GM21529 (cell line): Measurements from ENCODE around the gene TNNT3.

Source experiments
- ATAC-seq: cut with Tn5 transposase; IDR thresholded peaks from one replicate; pipeline ENCODE4 v1.9.1; 2021; ENCODE audit not compliant: unreplicated experiment

The TNNT3 gene

GRCh38 chr11:1921574-1922141 lies 2.2 kb downstream of the TNNT3 start:
- no peak for ATAC-seq

DNA sequence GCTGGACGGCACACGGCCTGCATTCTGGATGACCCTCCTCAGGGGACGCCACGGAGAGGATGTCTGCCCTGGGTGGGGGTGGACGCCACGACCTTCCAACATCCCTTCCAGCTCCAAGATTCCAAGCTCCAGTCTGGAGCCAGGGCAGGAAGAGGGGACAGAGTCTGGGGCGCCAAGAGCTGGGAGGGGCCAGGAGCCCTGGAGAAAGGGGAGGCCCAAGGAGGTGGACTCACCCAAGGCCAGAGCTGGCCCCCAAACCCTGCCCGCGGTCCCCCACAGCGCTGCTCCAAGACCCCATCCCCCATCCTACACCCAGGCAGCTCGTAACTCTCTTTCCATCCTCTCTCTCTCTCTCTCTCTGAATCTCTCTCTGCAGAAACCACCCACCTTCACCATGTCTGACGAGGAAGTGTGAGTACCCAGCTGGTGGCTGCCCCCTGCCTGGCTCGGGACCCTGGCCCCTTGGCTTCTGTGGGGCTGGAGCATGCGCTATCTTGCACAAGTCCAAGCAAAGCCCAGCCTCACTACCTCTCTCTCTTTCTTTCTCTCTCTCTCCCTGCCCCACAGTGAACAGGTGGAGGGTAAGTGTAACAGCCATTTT lies 3.1 kb downstream of the TNNT3 start:
- ATAC-seq, result no peak

GRCh38 chr11:1923201-1923956 lies 3.9 kb downstream of the TNNT3 start:
- no peak for ATAC-seq

DNA sequence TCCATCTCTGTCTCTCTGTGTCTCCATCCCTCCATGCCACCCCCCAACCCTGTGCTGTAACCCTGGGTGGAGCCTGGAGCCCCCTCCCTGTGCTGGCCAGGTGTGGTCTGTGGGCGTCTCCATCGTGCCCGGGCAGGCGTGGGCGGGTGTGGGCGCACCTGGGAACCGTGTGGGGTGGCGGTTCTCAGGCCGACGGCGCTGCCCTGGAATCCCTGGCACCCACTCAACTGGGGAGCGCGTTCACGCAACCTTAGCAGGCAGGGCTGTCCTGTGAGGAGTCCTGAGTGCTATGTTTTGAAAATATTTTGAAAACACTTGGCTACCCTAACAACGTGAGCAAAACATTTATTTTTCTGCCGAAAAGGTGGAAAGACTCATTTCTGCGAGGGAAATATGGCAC lies 4.7 kb downstream of the TNNT3 start:
- no peak for ATAC-seq

DNA sequence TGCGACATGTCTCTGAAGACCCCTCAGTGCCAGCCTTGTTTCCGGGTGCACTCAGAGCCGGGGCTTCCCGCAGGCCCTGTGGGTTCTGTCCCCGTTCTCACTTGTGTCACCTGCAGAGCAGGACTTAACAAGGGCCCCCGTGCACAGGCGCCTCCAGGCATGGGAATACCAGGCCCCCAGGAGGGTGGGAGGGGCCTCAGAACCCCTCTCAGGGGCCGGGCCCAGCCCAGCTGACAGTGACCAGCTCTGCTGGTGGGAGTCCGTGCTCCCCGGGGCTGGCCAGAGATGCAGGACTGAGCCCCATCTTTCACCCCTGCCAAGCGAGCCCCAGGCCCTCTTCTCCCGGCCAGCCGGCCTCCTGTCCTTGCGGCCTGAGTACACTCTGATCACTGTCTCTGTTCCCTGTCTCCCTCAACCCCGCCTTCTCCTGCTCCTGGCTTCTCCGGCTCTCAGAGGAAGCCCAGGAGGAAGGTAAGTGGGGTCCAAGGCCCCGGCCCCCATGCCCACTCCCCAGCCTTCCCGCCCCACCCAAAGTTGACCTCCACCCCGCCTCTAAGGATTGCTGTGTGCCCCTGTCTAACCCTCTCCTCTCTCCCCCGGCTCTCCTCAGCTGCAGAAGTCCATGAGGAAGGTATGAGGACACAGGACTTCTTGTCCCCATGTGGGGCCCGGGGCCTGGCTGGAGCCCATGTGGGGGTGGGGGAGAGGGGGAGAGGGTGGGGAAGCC lies 5.3 kb downstream of the TNNT3 start:
- no peak for ATAC-seq

- no peak for ATAC-seq
Observed at GRCh38 chr11:1925373-1926155, 6.1 kb downstream of the TNNT3 start.

DNA sequence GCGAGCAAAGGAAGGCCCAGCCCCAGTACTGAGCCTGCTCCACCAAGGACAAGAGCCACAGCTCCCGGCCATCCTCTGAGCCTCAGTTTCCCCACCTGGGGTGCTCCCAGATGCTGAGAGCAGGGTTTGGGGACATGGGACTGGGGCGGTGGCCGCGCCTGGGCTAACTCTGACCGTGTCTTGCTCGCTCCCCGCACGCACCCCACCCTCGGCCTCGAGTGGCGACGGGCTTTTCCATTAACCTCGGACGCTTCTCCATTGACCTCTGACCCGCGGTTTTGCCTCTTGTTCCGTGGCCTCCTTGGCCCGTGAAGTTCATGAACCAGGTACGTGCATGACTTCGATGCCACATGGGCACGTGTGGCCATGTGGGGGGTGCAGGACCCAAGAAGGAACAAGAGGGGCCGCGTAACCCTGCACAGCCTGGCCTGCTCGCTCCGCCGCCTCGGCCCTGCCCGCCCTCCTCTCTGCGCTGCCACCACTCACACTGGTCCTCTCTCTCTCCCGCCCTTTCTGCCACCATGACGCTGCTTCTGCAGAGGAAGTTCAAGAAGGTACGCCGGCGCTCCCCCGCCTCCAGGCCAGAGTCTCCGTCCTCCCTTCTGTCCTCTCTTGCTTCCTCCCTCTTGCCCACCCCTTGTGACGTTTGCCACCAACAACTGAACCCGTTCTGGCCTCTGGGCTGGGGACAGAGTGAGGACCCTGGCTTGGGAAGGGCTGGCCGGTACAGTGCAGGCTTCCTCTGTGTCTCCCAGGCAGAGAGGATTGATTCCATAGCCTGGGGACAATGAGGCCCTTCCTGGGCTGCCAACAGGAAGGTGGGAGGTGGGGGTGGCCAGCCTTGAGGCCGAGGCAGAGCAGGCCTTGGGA lies 6.9 kb downstream of the TNNT3 start:
- ATAC-seq, result no peak

- ATAC-seq, result no peak
Observed at GRCh38 chr11:1927026-1927847, 7.7 kb downstream of the TNNT3 start.

DNA sequence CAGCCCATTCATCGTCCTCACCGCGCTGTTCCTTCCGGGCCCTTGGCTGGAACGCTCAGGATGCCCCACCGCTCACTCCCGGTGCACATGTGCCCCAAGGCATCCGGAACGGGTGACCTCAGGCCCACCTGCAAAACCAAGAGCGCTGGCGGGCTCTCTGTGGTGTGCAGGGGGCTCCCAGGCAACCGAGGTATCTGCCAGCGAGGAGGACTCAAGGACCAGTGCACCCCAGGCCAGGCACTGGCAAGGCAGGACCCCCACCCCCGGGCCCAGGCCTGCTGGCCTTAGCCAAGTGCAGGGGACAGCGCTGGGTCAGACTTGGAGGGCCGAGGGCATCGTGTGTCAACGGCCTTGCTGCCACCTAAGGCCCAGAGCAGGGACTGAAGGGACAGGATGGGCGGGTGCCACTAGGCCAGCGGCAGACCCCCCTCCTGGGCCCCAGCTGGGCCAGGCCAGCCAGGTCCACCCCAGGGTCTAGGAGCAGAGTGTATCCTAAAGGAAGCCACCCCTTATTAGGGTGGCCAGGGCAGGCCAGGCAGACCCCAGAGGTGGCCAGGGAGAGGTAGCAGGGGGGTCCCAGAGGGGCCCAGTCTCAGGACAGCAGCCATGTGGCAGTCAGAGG lies 8.5 kb downstream of the TNNT3 start:
- ATAC-seq, result no peak

DNA sequence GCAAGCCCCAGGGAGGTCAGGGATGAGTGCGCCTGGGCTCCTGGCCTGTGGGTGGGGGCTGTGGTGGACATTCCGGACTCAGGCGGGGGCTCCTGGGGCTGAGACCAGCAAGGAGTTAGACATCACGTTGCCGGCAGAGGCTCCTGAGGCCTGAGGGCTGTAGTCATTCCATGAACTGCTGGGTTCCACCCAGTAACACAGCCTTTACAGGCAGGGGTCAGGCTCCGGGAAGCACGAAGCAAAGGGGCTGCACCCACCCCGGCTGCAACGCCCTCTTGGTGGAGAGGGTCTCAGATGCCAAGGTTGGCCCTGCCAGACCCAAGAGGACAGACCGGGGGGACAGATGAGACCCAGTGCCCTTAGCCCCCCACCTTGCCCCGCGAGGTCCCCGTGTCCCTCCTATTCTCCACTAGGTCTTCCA lies 9.0 kb downstream of the TNNT3 start:
- no peak for ATAC-seq

DNA sequence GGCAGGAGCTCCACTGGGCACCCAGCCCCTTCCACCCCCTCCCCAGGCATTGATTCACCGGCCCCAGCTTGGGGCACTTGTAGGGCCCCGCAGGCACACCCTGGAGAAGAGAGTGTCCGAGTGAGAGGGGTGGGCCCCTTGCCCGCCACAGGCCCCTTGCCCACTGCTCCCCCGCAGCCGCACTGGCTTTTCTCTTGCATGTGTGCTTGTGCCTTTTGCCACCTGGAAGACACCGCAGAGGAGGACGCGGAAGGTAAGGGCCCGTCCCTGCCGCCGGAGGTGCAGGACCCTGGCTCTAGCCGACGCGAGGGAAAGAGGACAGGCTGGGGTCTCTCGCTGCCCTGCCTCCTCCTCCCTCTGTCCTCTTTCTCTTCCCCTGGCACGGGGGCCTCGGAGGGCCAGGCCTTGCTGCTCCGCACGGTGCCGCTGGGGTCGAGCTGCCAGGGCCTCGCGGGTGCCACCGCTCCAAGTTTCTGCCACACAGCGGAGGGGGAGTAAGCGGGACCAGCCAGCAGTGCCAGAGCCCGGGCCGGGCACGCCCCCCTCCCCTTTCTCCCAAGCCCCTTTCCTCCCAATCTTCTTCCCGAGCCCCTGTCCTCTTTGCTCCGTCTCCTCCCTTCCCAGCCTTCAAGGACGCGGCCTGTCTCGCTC lies 9.5 kb downstream of the TNNT3 start:
- no peak for ATAC-seq

- no peak for ATAC-seq
Observed at GRCh38 chr11:1929621-1930461, 10.3 kb downstream of the TNNT3 start.

DNA sequence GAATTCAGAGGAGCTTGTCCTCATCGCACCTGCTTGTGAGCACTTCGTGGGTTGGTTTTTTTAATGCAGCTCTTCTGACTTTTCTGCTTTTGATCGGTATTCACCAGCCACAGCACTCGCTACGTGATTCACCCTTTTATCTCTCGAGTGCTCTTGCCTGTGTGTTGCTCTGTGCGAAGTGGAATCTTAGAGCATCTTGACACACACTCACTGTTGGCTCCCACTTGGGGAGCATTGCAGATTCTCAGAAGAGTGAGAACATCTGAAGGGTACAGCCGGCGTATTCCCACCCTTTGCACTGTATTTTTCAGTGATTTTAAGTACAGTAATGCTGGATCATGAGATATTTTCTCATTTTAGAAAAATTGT lies 10.9 kb downstream of the TNNT3 start:
- no peak for ATAC-seq

DNA sequence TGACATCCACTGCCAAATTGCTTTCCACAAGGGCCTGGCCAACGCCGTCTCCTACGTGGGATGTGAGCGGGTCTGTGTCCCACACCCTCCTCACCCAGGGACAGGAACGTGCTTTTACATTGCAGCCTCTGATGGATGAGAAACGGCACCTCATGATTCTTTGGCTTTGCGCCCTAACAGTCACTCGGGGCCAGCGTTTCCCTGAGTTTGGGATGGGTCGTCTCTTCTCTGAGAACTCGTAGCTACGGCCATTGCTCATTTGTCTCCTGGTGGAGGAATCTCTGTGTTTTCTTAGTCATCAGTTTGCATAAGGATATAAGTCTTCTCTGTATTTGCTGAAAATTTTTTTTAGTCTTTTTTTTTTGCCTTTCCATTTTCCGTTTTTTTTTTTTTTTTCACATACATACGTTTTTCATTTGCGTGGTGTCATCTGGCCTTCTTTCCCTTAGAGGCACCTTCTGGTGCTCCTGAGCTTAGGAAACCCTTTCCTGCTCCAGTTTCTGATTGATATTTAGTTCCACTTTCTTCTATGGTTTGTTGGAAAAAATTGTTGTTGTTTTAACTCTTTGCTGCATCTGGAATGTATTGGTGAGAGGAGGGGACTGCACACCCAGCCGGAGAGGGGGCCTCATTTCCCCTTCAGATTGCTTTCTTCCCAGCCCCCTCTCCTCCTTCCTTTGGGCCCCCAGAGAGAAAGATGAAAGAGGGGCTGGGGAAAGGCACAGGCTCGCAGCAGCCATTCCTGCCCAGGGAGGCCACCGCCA lies 12.0 kb downstream of the TNNT3 start:
- no peak for ATAC-seq

DNA sequence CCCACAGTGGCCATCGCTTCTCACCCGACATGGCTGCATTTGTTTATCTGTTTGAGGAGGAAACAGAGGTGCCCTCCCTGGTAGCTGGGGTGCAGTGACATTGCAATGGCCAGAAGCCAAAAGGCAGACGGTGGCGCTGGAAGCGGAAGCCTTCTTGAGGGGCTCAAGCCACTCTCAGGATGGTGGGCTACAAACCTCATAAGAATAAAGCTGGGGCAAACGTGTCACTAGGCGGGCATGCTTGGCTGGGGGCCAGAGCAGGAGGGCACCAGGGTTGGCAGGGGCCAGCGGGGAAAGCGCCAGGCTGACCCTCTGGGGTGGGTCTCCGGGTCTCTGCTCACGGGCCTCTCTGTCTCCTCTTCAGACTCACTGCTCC lies 12.6 kb downstream of the TNNT3 start:
- no peak for ATAC-seq

- ATAC-seq, result no peak
Observed at GRCh38 chr11:1932681-1933080, 13.2 kb downstream of the TNNT3 start.
